ENCODE data around the gene MACROD2. TPM values are rescaled to one million over a fixed set of nuclear protein-coding genes. Genes with fewer than 3 reads are reported as not detected.

The MACROD2 gene
- total RNA-seq, 2 donors from 2014 or later = 8.0 to 19.4 TPM

DNA sequence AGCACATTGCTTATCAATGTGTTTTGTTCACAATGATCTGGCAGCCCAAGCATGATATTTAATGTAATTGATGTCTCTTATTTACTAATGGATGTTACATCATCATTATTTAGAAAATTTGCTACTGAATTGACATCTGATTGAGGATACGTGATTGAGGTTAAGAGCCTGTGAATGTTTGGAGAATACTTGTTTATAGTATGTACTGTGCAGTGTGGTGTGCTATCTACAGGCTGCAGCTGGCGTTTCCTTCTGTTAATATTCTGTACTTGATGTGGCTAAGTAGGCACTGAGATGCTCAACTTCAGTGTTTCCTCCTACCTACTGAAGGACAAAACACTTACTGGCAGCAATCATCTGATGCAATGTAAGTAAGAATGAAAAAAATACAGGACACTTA is 1051.7 kb downstream of the MACROD2 start:
- intact Hi-C loops (cut with DNase I) = no loop called here
- TF ChIP-seq, protein P1, sequence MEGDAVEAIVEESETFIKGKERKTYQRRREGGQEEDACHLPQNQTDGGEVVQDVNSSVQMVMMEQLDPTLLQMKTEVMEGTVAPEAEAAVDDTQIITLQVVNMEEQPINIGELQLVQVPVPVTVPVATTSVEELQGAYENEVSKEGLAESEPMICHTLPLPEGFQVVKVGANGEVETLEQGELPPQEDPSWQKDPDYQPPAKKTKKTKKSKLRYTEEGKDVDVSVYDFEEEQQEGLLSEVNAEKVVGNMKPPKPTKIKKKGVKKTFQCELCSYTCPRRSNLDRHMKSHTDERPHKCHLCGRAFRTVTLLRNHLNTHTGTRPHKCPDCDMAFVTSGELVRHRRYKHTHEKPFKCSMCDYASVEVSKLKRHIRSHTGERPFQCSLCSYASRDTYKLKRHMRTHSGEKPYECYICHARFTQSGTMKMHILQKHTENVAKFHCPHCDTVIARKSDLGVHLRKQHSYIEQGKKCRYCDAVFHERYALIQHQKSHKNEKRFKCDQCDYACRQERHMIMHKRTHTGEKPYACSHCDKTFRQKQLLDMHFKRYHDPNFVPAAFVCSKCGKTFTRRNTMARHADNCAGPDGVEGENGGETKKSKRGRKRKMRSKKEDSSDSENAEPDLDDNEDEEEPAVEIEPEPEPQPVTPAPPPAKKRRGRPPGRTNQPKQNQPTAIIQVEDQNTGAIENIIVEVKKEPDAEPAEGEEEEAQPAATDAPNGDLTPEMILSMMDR (IDR thresholded peaks at IDR 0.05) = no peak
- TF ChIP-seq POLR2AphosphoS5 (IDR thresholded peaks at IDR 0.05) (no peak), POLR2A (IDR thresholded peaks at IDR 0.05) (no peak)
- no peaks in the 10 kb centered on the region for H3K27me3 ChIP-seq (replicated peaks; ENCODE audit: insufficient read depth)
- 64% methylated on average over 2 of the region's 2 CpGs for WGBS
- no peak overlapping the region for H3K4me3 ChIP-seq
- no peak overlapping the region for H3K27ac ChIP-seq
- no peaks in the 10 kb centered on the region for H3K4me1 ChIP-seq (replicated peaks)
- no peaks in the 10 kb centered on the region for H3K9me3 ChIP-seq
- no peaks in the 10 kb centered on the region for H3K36me3 ChIP-seq
- no peak for DNase-seq (ENCODE audit: low spot score)

DNA sequence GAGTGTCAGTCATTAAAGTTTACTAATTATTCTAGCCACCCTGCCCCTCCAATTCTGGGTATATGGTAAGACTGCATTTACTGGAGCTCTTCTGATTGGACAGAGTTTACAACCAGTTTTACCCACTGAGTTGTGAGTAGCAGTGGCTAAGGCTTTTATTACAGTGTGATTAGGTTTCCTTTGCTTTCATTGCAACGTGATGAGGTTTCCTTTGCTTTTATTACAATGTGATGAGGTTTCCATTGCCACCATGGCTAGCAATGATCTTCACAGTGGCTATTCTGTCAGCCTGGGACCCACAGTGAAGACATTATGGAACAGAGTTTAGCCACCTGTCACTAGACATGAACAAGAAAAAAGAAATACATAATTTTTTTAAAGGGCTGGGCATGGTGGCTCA is 1052.3 kb downstream of the MACROD2 start:
- H3K4me3 ChIP-seq = no peak overlapping the region
- H3K27me3 ChIP-seq (replicated peaks; ENCODE audit: insufficient read depth) = no peaks in the 10 kb centered on the region
- H3K36me3 ChIP-seq = no peaks in the 10 kb centered on the region
- no peak for DNase-seq (ENCODE audit: low spot score)
- H3K27ac ChIP-seq = no peak overlapping the region
- TF ChIP-seq POLR2AphosphoS5 (IDR thresholded peaks at IDR 0.05) = no peak
- TF ChIP-seq, protein P1 (IDR thresholded peaks at IDR 0.05) = no peak
- TF ChIP-seq POLR2A (IDR thresholded peaks at IDR 0.05) = no peak
- 23% methylated on average over 1 of the region's 1 CpG for WGBS
- no peaks in the 10 kb centered on the region for H3K4me1 ChIP-seq (replicated peaks)
- no peaks in the 10 kb centered on the region for H3K9me3 ChIP-seq
- intact Hi-C loops (cut with DNase I) = no loop called here

DNA sequence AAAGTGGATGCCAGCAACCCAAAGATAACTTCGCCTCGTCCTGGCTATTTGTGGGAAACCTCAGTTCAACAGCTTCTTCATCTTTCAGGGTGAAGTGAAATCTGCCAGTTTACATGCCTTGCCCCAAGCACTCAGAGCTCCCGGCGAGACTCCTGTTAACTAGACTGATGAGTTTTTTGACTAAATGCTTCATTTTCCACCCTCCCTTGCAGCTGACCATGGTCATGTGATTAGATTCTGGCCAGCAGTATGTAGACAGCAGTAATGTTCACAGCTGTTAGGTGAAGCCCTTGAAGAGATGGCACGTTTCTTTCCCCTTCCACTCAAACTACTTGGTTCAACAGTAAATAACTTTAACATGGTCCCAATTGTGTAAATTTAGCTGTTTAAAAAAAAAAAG is 1060.9 kb downstream of the MACROD2 start:
- 54% methylated on average over 5 of the region's 5 CpGs for WGBS
- intact Hi-C loops (cut with DNase I) = no loop called here

DNA sequence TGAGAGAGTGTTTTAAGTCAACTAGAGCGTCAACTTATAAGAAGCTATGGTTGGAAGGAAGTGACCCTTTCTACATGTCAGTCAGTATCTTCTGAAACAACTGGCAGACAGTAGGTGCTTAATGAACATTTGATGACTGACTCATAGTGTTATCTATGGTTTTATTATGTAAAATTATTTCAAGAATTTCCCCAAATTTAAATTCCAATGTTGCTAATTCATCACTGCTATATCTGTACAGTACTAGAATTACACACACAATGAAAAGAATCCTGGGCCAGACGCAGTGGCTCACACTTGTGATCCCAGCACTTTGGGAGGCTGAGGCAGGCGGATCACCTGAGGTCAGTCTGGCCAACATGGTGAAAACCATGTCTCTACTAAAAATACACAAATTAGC is 1063.5 kb downstream of the MACROD2 start:
- Histone ChIP-seq H3K4me1 (replicated peaks) (no peaks in the 10 kb centered on the region), H3K27me3 (replicated peaks; ENCODE audit: insufficient read depth) (no peaks in the 10 kb centered on the region), H3K27ac (no peak overlapping the region), H3K36me3 (no peaks in the 10 kb centered on the region), H3K9me3 (no peaks in the 10 kb centered on the region), H3K4me3 (no peak overlapping the region)
- intact Hi-C loops (cut with DNase I) = no loop called here
- over 99% methylated on average over 3 of the region's 3 CpGs for WGBS
- TF ChIP-seq POLR2A (IDR thresholded peaks at IDR 0.05) = no peak
- no peak for TF ChIP-seq POLR2AphosphoS5 (IDR thresholded peaks at IDR 0.05)
- TF ChIP-seq, protein P1 (IDR thresholded peaks at IDR 0.05) = no peak
- no peak for DNase-seq (ENCODE audit: low spot score)

More for the DNA sequence above, 1060.9 kb downstream of the MACROD2 start:
- H3K36me3 ChIP-seq = no peaks in the 10 kb centered on the region
- DNase-seq (ENCODE audit: low spot score) = no peak
- no peak for TF ChIP-seq POLR2A (IDR thresholded peaks at IDR 0.05)
- TF ChIP-seq, protein P1 (IDR thresholded peaks at IDR 0.05) = no peak
- TF ChIP-seq POLR2AphosphoS5 (IDR thresholded peaks at IDR 0.05) = no peak
- no peak overlapping the region for H3K4me3 ChIP-seq
- no peak overlapping the region for H3K27ac ChIP-seq
- no peaks in the 10 kb centered on the region for H3K4me1 ChIP-seq (replicated peaks)
- no peaks in the 10 kb centered on the region for H3K9me3 ChIP-seq
- no peaks in the 10 kb centered on the region for H3K27me3 ChIP-seq (replicated peaks; ENCODE audit: insufficient read depth)

DNA sequence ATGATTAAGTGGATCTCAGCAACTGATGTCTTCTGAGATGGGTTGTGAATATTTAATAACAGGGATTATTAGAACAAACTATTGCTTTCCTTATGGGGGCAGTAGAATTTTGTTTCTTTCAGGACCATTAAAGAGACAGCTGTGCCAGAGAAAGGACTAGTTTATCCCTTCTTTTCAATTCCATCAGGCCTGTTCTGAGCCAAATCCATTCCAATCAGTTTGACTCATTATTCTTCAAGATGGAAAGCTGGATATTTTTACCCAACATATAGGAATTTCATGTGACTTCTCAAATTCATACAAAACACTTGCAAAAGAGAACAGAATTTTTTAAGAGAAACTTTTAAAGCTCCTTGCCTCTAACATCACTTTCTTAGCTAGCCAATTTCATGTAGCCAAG is 1064.1 kb downstream of the MACROD2 start:
- Histone ChIP-seq H3K9me3 (no peaks in the 10 kb centered on the region), H3K27ac (no peak overlapping the region), H3K27me3 (replicated peaks; ENCODE audit: insufficient read depth) (no peaks in the 10 kb centered on the region), H3K36me3 (no peaks in the 10 kb centered on the region), H3K4me3 (no peak overlapping the region), H3K4me1 (replicated peaks) (no peaks in the 10 kb centered on the region)
- intact Hi-C loops (cut with DNase I) = no loop called here
- DNase-seq (ENCODE audit: low spot score) = no peak
- TF ChIP-seq POLR2AphosphoS5 (IDR thresholded peaks at IDR 0.05) (no peak), POLR2A (IDR thresholded peaks at IDR 0.05) (no peak)
- TF ChIP-seq, protein P1 (IDR thresholded peaks at IDR 0.05) = no peak
